ENCODE results near the gene KIAA1210. TPM values are rescaled to one million over a fixed set of nuclear protein-coding genes. Genes with fewer than 3 reads are reported as not detected.
A peak's percentile ranks its signal among the peaks of the same experiment; 100 is the strongest.

KIAA1210 gene
- not detected for total RNA-seq

GRCh38 chrX:119127650-119128049, at the start of gene KIAA1210:
Gene KIAA1210, minus strand, starts transcription at chrX:119127812. Its CDS starts 4,170 bp downstream, at chrX:119123642.
- DNase-seq (ENCODE audit: low spot score) = no peak

DNA sequence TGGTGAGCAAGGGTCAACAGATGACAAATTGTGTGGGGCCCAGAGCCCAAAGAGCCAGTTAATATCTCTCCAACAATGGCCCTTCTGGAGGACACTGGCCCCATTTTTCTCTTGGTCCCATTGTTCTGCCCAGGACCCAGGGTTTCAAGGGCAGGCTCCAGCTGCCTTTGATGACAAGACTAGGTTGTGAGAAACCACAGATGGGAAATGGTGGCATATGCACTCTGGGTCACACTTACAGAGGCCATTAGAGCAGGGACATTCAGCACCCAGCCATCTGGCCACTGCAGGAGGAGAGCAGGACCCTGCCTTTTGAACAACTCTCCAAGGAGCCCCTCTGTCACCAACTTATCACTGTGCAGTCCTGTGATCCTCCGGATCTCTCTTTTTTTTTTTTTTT, 49.7 kb upstream of the KIAA1210 start:
- no peak for DNase-seq (ENCODE audit: low spot score)

GRCh38 chrX:119174900-119175299, 47.3 kb upstream of the KIAA1210 start:
- DNase-seq (ENCODE audit: low spot score) = no peak

DNA sequence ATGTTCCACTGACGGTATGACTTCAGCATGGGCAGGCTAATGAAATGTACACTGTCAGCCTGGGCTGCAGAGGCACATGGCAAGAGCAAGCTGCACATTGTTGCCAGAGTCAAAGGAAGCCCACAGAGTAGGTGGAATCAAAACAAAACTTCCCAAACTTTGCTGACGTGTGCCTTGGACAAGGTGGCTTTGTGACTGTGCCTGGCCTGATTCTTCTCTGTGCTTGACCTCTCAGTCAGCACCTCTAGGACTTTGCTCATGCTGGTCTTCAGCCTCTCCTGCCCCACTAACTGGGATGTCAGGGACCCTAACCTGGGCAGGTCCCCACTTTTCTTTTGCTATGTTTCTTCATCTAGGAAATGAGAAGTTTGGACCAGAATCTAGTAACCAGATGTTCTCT, 40.5 kb upstream of the KIAA1210 start:
- no peak for DNase-seq (ENCODE audit: low spot score)

DNA sequence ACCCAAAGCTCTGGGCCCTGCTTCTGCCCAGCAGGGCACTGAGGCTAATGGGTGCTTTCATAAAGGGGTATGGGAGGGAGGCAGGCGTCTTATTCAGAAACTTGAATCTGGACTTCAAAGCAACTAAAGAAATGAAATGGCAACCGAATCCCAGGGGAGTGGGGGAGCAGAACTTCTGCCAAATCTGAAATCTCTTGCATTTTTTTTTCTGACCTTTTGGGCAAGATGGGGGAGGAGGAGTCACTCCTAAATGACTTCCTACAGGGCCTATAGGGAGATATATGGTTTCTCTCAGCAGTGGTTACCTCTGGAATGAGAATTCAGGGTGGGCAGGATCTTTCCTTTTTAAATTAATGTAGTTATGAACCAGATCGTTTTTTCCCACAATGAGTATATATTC, 30.6 kb upstream of the KIAA1210 start:
- no peak for DNase-seq (ENCODE audit: low spot score)

DNA sequence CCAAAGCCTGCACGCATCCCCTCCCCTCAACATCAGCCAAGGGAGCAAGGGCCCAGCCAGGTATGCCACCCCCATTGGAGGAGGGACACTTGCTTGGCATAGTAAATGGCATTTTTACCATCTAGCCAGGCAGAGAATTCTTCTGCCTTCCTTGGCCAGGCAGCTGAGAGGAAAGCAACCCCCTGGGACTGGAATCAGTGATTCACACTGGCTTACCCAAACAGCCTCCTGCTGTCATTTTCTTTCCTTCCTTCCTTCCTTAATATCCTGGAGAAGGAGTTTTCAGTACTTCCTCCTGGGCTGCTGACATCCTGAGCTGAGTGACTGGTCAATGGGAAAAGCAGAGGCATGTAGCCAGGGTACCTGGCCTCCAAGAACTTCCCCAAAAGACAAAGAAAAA, 28.6 kb upstream of the KIAA1210 start:
- no peak for DNase-seq (ENCODE audit: low spot score)

- no peak for DNase-seq (ENCODE audit: low spot score)
Measured at GRCh38 chrX:119155416-119156035, 27.9 kb upstream of the KIAA1210 start.

GRCh38 chrX:119151051-119151380, 23.4 kb upstream of the KIAA1210 start:
- DNase-seq (ENCODE audit: low spot score) = no peak

- DNase-seq (ENCODE audit: low spot score) = no peak
Measured at GRCh38 chrX:119150163-119151050, 22.8 kb upstream of the KIAA1210 start.

DNA sequence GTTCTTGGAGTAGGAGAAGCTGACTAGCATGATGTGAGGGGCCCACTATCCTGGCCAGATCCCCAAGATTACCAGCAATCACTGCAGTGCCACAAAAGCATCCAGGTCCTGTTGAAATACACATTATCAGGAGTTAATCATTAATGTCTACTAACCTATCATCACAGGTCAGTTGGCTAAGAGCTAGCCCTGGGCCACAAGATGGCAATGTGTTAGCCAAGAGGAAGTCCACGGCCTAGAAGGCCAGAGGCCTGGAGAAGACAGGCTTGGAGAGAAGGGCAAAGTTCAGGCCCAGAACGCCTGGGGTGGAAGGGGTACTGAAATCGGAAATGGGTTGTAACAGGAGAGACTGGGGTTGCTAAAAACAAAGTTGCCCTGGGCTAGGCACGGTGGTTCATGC, 19.9 kb upstream of the KIAA1210 start:
- no peak for DNase-seq (ENCODE audit: low spot score)

- DNase-seq (ENCODE audit: low spot score) = no peak
Measured at GRCh38 chrX:119145241-119145653, 17.6 kb upstream of the KIAA1210 start.

GRCh38 chrX:119134466-119134865, 6.9 kb upstream of the KIAA1210 start:
- DNase-seq (ENCODE audit: low spot score) = no peak

DNA sequence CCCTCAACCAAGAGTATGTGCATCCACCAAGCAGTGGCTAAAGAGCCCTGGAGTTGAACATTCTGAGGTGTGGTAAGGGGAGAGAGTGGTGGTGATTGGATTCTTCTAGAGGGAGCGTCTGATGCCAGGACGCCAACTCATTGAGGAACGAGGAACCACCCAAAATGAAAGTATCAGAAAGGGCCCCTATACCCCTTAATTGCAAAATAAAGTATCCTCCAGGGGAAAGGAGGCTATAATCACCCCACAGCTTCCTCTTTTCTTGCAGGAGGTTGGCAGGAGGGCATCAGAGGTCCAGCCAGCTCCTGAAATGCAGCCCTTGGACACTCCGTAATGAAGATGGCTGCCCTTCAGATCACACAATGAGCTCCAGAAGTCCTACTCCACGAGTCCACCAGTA, 5.3 kb upstream of the KIAA1210 start:
- no peak for DNase-seq (ENCODE audit: low spot score)

DNA sequence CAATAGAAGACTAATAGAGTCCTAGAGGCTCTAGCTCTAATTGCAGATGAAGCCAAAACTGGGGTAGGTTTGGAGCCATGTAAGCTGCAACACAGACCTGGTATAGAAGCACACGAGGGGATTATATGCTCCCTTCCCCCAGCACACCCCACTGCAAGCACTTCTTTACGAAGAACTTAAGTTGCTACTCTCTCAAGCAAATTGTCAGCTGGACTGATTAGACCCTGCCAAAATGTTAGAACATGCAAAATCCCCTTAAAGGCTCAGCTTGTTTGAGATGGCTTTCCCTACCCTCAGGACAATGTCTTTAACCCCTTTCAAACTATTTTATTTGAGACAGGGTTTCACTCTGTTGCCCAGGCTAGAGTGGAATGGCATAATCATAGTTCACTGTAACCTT, 4.7 kb upstream of the KIAA1210 start:
- DNase-seq (ENCODE audit: low spot score) = no peak

DNA sequence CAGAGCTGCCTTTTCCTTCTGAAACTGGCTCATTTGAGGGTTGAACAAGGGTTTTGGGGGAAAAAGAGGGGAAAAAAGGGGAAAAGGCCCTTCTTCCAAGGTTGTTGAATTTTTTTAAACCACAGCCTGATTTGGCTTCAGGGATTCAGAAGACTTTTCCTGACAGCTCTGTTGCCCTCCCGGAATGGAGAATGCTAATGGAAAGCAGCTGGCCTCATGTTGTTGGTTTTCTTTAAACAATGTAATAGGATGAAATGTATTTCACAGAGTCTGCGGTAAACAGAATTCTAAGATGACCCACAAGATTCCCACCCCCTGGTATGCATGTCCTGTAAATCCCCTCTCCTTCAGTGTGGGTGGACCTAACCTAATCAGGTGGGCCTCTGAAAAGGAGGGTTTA, 3.3 kb upstream of the KIAA1210 start:
- DNase-seq (ENCODE audit: low spot score) = no peak

DNA sequence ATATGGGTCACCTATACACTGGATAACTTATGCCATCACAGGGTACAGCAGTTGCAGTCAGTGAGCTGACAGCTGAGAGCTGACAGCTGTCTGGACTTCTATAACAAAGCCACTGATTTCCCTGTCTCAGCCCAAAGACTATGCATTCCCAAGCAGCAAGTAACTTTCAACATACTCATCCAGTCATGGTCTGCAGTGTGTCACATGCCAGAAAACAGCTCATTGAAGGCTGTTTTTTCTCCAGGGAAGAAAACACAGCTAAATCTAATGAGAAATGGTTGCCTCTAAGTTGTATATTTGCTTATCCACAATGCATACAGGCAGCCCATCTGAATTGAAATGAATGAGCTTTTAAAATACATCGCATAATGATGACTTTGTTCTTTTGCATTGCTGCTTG, 6.3 kb downstream of the KIAA1210 start:
- DNase-seq (ENCODE audit: low spot score) = no peak

GRCh38 chrX:119118780-119119395, 8.7 kb downstream of the KIAA1210 start:
- DNase-seq (ENCODE audit: low spot score) = peak; percentile 31

DNA sequence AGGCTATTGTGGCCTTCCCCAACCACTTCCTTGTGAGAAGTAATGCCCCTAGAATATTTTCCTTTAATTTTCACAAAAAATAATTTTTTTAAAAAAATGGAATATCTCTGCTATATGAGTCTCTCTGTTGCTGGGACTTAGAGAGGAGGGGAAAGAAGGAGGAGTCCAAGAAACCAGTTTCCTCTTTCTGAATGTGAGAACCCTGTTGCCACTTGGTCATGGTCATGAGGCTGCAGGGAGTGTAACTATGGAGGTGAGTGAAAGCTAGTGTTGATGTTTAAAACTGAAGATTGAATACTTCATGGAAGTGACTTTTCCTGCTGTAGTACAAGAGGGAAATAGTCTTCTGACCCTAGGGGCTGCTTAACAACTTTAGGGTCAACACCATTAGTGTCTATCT, 20.4 kb downstream of the KIAA1210 start:
- DNase-seq (ENCODE audit: low spot score) = no peak

- no peak for DNase-seq (ENCODE audit: low spot score)
Measured at GRCh38 chrX:119105826-119106225, 21.8 kb downstream of the KIAA1210 start.

DNA sequence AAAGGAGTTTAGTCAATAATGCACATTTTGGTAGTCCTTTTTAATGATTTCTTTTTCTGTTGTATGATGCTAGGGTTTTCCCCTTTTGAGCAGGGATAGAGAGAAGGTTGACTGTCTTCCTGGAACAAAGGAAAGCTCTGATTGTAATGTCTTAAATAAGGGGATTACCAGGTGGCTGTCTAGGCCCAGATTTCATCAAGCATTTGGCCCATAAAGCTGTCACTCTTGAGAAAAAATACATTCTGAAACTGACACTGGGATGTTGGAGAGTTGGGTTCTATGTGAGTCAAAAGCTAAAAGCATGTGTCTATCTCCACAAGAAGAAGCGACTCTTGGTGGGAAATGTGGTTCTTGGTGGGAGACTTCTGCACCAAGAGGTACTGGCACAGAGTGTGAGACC, 26.4 kb downstream of the KIAA1210 start:
- no peak for DNase-seq (ENCODE audit: low spot score)

- no peak for DNase-seq (ENCODE audit: low spot score)
Measured at GRCh38 chrX:119095936-119096335, 31.7 kb downstream of the KIAA1210 start.

DNA sequence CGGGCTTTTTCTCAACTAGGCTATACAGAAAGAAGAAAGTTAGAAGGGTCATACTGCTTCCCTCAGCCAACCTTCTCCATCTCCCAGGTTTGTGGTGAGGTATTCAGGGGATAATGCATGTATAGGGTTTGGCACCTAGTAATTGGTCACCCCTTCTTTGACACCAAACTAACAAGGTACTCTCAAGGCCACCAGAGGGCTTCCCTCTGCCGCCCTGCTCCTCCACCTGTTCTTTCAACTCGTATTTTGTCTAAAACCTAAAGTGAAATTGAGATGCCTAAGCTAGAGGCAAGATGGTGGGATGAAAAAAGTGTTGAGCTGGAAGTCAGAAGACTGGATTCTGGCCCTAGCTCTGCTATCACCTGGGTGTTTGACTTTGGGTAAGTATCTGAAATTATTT, 32.8 kb downstream of the KIAA1210 start:
- no peak for DNase-seq (ENCODE audit: low spot score)

All from mucosa of gallbladder (tissue), 1 donor.